ENCODE measurements around the gene POLDIP3.

POLDIP3 gene

GRCh38 chr22:42614312-42615091, at the start of gene POLDIP3:
POLDIP3 (minus strand) TSS chr22:42614883; CDS start chr22:42614857, 26 bp downstream.
- peak; percentile 98 for DNase-seq (ENCODE audit: low read depth)

DNA sequence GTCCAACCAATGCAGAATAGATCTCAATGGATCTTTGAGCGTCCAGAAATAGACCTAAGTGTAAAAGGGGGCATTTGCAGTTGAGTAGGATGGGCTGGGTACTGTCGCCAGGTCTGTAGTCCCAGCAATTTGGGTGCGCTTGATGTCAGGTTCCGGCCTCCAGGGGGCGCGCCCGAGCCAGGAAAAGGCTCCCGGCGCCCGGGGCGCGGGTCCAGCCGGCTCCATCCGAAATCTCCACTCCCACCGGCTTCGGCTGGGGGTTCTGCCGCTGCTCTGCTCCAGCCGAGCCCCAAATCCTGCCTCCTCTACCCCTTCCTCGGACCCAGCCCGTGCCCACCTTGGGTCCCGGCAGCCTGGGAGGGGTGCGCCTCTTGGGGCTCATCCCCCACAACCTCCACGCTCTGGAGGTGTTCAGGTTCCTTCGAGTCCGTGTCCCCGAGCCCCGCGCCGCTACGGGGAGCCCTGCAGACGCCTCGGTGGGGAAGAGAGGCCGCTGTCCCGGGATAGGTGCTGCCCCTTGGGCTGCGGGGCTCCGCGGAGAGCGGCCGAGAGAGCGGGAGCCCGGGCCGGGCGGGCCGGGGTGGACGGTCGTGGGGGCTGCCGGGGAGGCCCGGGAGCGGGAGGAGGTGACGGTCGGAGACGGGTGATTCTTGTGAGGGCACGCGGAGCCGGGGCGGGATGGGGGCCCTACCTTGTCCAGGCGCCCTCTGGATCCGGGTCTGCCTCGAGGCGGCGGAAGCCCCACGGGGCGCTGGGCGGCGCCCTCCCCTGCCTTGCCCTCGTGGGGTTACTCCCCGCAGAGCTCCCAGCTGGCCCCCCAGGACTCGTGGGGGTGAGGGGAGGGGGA, 47.5 kb upstream of the POLDIP3 start:
- DNase-seq (ENCODE audit: low read depth), result peak; percentile 40

DNA sequence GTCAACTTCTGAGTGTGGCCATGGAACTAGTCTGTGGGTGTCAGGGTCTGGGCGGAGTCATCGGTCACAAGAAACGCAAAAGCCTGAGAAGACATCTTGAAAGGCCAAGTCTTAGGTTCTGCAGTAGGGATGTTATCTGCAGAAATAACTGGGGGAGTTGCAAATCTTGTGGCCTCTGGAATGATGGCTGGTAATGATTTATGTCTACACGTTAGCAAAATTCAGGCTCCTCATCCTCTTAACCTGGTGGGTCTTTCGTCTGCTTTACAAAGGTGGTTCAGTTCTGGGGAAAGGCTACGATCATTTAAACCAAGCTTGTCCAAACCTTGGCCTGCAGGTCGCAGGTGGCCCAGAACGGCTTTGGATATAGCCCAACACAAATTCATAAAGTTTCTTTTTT, 41.9 kb upstream of the POLDIP3 start:
- DNase-seq (ENCODE audit: low read depth), result no peak

DNA sequence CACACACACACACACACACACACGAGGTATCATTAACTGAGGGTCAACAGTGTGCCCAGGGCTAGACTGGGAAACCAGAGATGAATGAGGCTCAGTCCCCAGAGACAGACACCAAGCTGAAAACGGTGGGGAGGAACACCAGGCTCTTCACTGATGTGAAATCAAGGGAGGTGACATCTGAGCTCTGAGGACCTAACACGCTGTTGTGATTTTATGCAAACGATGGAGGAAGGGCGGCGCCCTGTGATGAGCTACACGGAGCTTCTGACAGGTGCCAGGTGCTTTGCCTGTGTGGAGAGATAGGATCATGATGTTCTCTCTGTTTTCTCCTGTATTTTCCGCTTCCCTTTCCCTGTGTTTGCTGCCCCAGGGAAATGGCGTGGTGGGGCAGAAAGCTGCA, 41.0 kb upstream of the POLDIP3 start:
- no peak for DNase-seq (ENCODE audit: low read depth)

GRCh38 chr22:42654436-42655073, 39.9 kb upstream of the POLDIP3 start:
- DNase-seq (ENCODE audit: low read depth), result no peak

GRCh38 chr22:42653999-42654398, 39.3 kb upstream of the POLDIP3 start:
- no peak for DNase-seq (ENCODE audit: low read depth)

DNA sequence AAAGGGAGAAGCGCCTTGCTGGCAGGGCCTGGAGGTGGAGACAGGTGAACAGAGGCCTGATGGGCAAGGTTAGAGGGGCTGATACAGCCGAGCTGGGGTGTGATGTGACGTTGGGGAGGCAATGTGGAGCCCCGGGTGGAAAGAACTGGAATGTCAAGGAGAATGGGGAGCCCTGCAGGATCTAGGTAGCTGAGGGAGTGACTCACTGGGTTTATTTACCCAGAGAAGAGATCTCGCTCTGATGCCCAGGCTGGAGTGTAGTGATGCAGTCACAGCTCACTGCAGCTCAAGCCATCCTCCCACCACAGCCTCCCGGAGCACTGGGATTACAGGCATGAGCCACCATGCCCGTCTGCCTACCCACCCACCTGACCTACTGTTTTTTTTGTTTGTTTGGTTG, 36.5 kb upstream of the POLDIP3 start:
- DNase-seq (ENCODE audit: low read depth), result peak; percentile 52

GRCh38 chr22:42649246-42650099, 34.8 kb upstream of the POLDIP3 start, which contains the start of gene CYB5R3:
CYB5R3 (minus strand) TSS chr22:42649392; CDS start chr22:42649315, 77 bp downstream.
- peak; percentile 83 for DNase-seq (ENCODE audit: low read depth)

DNA sequence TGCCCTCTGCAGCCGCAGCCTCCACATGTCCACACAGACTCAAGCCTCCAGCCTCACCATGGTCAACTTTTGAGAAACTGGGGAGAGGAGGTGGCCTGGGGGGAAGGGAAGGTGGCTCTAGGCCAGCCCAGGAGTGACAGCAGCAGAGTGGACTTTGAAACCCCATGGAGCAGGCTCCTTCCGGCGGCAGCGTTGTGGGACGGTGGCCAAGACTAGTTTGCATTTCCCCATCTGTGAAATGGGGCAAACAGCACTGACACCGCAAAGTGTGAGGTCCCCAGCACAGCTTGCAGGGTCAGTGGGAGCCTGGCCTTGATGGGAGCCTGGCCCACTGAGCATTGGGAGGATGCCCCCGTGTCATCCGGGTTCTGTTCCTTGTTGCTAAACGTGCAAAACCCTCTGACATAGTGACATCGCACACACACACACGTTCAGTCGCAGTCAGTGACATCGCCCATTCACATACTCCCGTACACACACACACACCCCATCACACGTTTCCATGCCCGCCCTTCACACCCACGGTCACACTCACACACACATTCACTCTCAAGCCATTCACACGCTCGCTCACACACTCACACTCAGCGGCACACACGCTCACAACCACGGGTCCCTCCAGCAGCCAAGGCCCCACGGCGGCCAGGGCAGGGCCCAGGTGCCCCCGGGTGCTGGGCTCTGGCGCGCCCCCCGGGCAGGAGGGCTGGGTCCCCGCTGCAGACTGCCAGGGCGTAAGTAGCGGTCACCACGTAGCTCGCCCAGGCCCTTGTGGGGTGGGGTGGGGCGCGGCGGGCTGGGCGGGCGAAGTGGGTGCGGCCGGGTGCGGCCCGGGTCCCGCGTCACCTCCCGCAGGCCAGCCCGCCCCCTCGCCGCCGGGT, 33.9 kb upstream of the POLDIP3 start:
- DNase-seq (ENCODE audit: low read depth), result peak; percentile 43

GRCh38 chr22:42648017-42648367, 33.3 kb upstream of the POLDIP3 start:
- DNase-seq (ENCODE audit: low read depth), result no peak

- no peak for DNase-seq (ENCODE audit: low read depth)
Measured at GRCh38 chr22:42646569-42647525, 32.2 kb upstream of the POLDIP3 start.

- no peak for DNase-seq (ENCODE audit: low read depth)
Measured at GRCh38 chr22:42645938-42646568, 31.4 kb upstream of the POLDIP3 start.

GRCh38 chr22:42645341-42645937, 30.8 kb upstream of the POLDIP3 start:
- DNase-seq (ENCODE audit: low read depth), result peak; percentile 26

DNA sequence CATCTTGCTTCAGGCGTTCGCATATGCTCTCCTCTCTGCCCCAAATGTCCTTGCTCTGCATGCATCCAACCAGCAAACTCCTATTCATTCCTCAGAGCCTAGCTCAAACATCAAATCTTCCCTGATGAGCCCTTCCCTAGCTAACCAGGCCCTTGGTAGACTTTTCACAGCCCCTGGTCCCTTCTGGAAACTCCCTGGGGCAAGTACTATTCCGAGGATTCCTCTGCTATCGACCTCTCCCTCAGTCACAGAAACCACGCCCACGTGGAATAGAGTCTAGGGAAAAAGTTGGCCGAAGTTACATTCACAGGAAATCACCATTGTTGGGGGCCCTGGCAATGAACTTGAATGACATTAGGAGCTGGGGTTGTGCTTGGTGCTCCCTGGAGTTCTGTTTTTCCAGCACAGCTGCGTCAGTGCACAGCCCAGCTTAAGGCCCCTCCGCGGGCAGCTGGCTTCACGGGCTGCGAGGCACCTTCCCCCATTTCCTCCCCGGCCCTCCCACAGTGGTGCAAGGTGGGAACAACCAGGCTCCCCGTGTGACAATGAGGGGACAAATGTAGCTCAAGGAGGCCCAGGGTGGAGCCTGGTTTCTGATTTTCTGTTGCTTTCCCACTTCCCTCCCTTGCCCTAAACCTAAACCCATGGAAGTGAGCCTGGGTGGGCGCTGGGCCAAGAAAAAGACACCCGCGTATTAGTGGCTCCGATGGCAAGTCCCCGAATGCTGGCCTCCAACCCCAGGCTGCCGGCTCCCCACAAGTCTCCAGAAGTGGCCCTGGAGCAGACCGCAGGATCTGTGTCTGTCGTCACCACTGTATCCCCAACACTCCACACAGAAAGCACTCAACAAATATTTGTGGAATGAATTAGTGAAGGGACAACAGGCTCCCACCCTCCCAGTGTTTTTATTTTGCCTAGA, 30.0 kb upstream of the POLDIP3 start:
- peak; percentile 39 for DNase-seq (ENCODE audit: low read depth)

DNA sequence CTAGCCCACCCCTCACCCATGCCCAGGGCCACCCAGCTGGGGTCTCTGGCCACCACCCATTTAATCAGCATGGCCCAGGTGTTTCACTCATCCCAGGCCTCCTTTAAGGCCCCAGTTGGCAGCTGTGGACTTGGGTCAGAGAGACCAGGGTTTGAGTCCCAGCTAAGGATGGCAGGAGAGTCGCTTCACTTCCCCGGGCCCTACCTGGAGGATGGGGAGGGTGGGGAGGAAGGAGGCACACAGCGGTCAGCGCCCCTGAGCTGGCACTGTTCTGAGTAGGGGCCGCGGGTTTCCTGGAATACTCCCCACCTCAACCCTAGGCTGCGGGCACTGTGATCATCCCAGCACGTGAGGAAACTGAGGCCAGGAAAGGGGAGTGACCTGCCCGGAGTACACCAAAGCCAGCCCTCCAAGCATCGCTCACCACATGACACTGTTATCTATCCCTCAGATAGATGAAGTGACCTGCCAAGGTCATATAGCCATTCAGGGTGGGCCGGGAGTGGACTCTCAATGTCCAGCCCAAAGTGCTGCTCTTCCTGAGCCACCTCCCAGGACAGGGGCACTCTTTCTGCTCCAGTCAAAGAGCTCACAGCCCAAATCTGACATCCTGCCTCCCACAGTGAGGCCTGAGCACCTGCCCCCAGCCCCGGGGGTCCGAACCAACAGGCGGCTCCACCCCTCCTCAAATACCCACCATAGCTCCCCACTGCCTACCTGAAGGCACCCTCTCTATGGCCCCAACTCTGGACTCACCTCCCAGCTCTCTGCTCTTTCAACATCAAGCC, 29.1 kb upstream of the POLDIP3 start:
- DNase-seq (ENCODE audit: low read depth), result no peak

DNA sequence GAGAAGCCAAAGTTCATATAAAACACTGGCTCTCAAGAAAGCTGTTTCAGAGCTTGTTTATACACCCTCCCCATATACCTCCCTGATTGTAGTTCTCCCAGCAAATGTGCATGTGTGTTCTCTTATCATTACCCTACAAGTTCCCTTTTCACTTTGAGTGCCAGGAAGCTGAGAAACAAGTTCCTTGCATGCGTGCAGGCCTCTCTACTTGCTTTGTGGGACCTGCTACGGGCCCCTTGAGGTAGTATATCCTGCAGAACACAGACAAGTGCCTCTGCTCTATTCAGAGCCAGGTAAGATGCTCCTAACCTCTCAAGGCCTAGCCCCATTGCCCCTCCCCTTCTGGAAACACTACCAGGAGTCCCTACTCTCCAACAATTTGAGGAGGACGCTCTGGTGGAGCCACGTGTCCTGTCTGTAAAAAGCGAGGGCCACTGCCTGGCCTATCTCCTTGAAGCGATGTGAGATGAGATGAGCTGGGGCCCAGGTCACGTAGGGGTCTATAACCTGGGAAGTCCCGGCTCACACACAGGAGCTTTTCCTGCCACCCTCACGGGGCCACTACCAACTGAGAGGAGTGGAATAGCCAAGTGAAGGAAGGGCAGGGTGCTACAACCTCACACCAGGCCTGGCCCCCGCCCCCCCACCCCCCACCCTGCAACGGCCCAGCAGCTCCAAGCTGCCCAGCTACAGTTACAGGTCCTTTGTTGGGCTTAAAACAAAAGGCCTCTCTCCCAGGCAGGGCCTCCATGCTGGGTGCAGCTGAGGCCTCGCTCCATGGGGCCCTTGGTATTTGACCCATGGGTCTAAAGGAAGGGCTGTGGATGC, 28.3 kb upstream of the POLDIP3 start:
- no peak for DNase-seq (ENCODE audit: low read depth)

Data from iris pigment epithelial cell (primary cell).